ENCODE data around the gene GOLGA6L25.
"Not testable (repeated sequence)": the region's sequence is repeated elsewhere in the genome, so short reads cannot be mapped to it uniquely, and the experiment has no call there.

GRCh38 chr15:28588977-28589606, 35.7 kb downstream of the GOLGA6L25 start:
- TF ChIP-seq CTCF (IDR thresholded peaks at IDR 0.05); POLR2AphosphoS5 (IDR thresholded peaks at IDR 0.05; ENCODE audit: low read depth, low read length); SIN3A (IDR thresholded peaks at IDR 0.05; ENCODE audit: borderline replicate concordance, insufficient read depth, low read depth, low read length); REST (IDR thresholded peaks at IDR 0.05; ENCODE audit: insufficient read depth in 1 of 2, low read depth in 2 of 2, low read length in 1 of 2): not testable (repeated sequence)
